ENCODE data around the gene PLOD2. TPM values are rescaled to one million over a fixed set of nuclear protein-coding genes. Genes with fewer than 3 reads are reported as not detected.

Gene PLOD2
- total and polyA plus RNA-seq, 9 of the 15 experiments (the other 6 are each of a cell fraction or from before 2014, with no cell fraction given) = 0.18 to 1.5 (median 0.58) TPM

- H2AFZ ChIP-seq (ENCODE audit: low read depth, low read length) = no peak overlapping the region
- no peak overlapping the region for H3K9ac ChIP-seq (ENCODE audit: insufficient read depth in 1 of 2, low read depth in 2 of 2, low read length in 2 of 2)
- H3K27me3 ChIP-seq (ENCODE audit: control insufficient read depth in 2 of 2, insufficient read depth in 2 of 2, low read length in 2 of 2) = no peaks in the 10 kb centered on the region
- H3K9me1 ChIP-seq (ENCODE audit: control insufficient read depth, insufficient read depth, low read length) = no peaks in the 10 kb centered on the region
- no peak overlapping the region for H3K4me3 ChIP-seq
- H3K79me2 ChIP-seq (ENCODE audit: control insufficient read depth, insufficient read depth, low read length) = no peaks in the 10 kb centered on the region
- H3K36me3 ChIP-seq (ENCODE audit: control insufficient read depth, insufficient read depth, low read length) = no peaks in the 10 kb centered on the region
- ChIA-PET CTCF (ENCODE audit: low intra/inter-chr PET ratio) (interaction anchor here (0.7 kb wide), 1 partner anchor 49 kb away, joined by 4 read pairs; no protein-coding TSS in a partner anchor), POLR2A (no interaction called here)
- H3K4me1 ChIP-seq (replicated peaks in 1 of 2; ENCODE audit: control insufficient read depth in 2 of 2, insufficient read depth in 2 of 2, low read length in 2 of 2) = no peaks in the 10 kb centered on the region
- in situ Hi-C loops (cut with MboI) (no loop called here), intact Hi-C loops (cut with micrococcal nuclease) (no loop called here)
- no peaks in the 10 kb centered on the region for H4K20me1 ChIP-seq (replicated peaks; ENCODE audit: control insufficient read depth, insufficient read depth, low read length)
- TF ChIP-seq NR2C2 (CRISPR knock-in tag; IDR thresholded peaks at IDR 0.05) (no peak), NR2C2 (tag; IDR thresholded peaks at IDR 0.05) (no peak), ELF1 (tag; IDR thresholded peaks at IDR 0.05) (no peak), RBM22 (IDR thresholded peaks at IDR 0.05; ENCODE audit: low read depth, low read length, poor library complexity, severe bottlenecking) (no peak), ESRRA (IDR thresholded peaks at IDR 0.05; ENCODE audit: borderline replicate concordance, low read depth) (no peak), NFATC3 (IDR thresholded peaks at IDR 0.05) (no peak), ADNP (tag; IDR thresholded peaks at IDR 0.05) (no peak), PTRF (tag; IDR thresholded peaks at IDR 0.05) (no peak)
- no peak for FAIRE-seq
- DNase-seq (ENCODE audit: extremely low read depth in 1 of 4, low spot score in 3 of 4) = no peak
- no peak for ATAC-seq
- 0% methylated on average over 2 of the region's 2 CpGs for WGBS (ENCODE audit: insufficient coverage, low coverage, missing lambda C conversion rate)
- H3K4me2 ChIP-seq (ENCODE audit: insufficient read depth, low read length) = no peak overlapping the region
- H3K27ac ChIP-seq (ENCODE audit: extremely low read depth, low read depth, low read length) = no peak overlapping the region
- H3K9me3 ChIP-seq (replicated peaks; ENCODE audit: control insufficient read depth, insufficient read depth, low read depth, low read length) = no peaks in the 10 kb centered on the region
- no TSS peak for BruUV-seq (replicated peaks)
Observed at GRCh38 chr3:146117406-146118285, 43.3 kb downstream of the PLOD2 start.
